ENCODE data around the gene CHRM4. TPM values are rescaled to one million over a fixed set of nuclear protein-coding genes. Genes with fewer than 3 reads are reported as not detected.
A peak's percentile ranks its signal among the peaks of the same experiment; 100 is the strongest.

CHRM4 gene
- total RNA-seq, 1 donor from 2014 or later = 8.5 TPM

- Mint-ChIP-seq H3K36me3 (ENCODE audit: unreplicated experiment) (peaks cover 6% of the 10 kb centered on the region), H3K4me1 (ENCODE audit: low read depth, unreplicated experiment) (peaks cover 35% of the 10 kb centered on the region), H3K27ac (ENCODE audit: unreplicated experiment) (peak within 1 kb of the TSS; percentile 43), H3K9me3 (ENCODE audit: unreplicated experiment) (peaks cover 4% of the 10 kb centered on the region), H3K4me3 (ENCODE audit: unreplicated experiment) (peak within 1 kb of the TSS; percentile 88), H3K27me3 (ENCODE audit: unreplicated experiment) (peaks cover 15% of the 10 kb centered on the region)
- peak; percentile 89 for DNase-seq
- TF ChIP-seq CTCF (IDR thresholded peaks at IDR 0.05; ENCODE audit: partially characterized antibody, unreplicated experiment) = peak; percentile 76
These were observed 44.5 kb downstream of the CHRM4 start, which contains the start of gene DGKZ for GRCh38 chr11:46346886-46347636. Gene DGKZ (plus strand): TSS chr11:46347463. CDS start chr11:46347660, 197 bp downstream.

GRCh38 chr11:46345881-46346484, 45.6 kb downstream of the CHRM4 start:
- Mint-ChIP-seq H3K27me3 (ENCODE audit: unreplicated experiment) (peaks cover 18% of the 10 kb centered on the region), H3K4me1 (ENCODE audit: low read depth, unreplicated experiment) (peaks cover 30% of the 10 kb centered on the region), H3K9me3 (ENCODE audit: unreplicated experiment) (peaks cover 4% of the 10 kb centered on the region), H3K4me3 (ENCODE audit: unreplicated experiment) (peak overlapping the region; percentile 79), H3K36me3 (ENCODE audit: unreplicated experiment) (peaks cover 6% of the 10 kb centered on the region), H3K27ac (ENCODE audit: unreplicated experiment) (peak overlapping the region; percentile 33)
- TF ChIP-seq CTCF (IDR thresholded peaks at IDR 0.05; ENCODE audit: partially characterized antibody, unreplicated experiment) = no peak
- no peak for DNase-seq

GRCh38 chr11:46345131-46345597, 46.4 kb downstream of the CHRM4 start:
- peaks cover 6% of the 10 kb centered on the region for H3K36me3 Mint-ChIP-seq (ENCODE audit: unreplicated experiment)
- peaks cover 18% of the 10 kb centered on the region for H3K27me3 Mint-ChIP-seq (ENCODE audit: unreplicated experiment)
- TF ChIP-seq CTCF (IDR thresholded peaks at IDR 0.05; ENCODE audit: partially characterized antibody, unreplicated experiment) = no peak
- peaks cover 4% of the 10 kb centered on the region for H3K9me3 Mint-ChIP-seq (ENCODE audit: unreplicated experiment)
- peak overlapping the region; percentile 35 for H3K27ac Mint-ChIP-seq (ENCODE audit: unreplicated experiment)
- DNase-seq = peak; percentile 38
- H3K4me1 Mint-ChIP-seq (ENCODE audit: low read depth, unreplicated experiment) = peaks cover 33% of the 10 kb centered on the region
- H3K4me3 Mint-ChIP-seq (ENCODE audit: unreplicated experiment) = no peak overlapping the region

- Mint-ChIP-seq H3K36me3 (ENCODE audit: unreplicated experiment) (peaks cover 6% of the 10 kb centered on the region), H3K9me3 (ENCODE audit: unreplicated experiment) (peaks cover 4% of the 10 kb centered on the region), H3K27ac (ENCODE audit: unreplicated experiment) (peak overlapping the region; percentile 14), H3K4me1 (ENCODE audit: low read depth, unreplicated experiment) (peaks cover 36% of the 10 kb centered on the region), H3K4me3 (ENCODE audit: unreplicated experiment) (no peak overlapping the region), H3K27me3 (ENCODE audit: unreplicated experiment) (peaks cover 14% of the 10 kb centered on the region)
- TF ChIP-seq CTCF (IDR thresholded peaks at IDR 0.05; ENCODE audit: partially characterized antibody, unreplicated experiment) = no peak
- DNase-seq = no peak
These were observed 48.1 kb downstream of the CHRM4 start for GRCh38 chr11:46343520-46343919.

- TF ChIP-seq CTCF (IDR thresholded peaks at IDR 0.05; ENCODE audit: partially characterized antibody, unreplicated experiment) = no peak
- no peak overlapping the region for H3K27ac Mint-ChIP-seq (ENCODE audit: unreplicated experiment)
- H3K4me1 Mint-ChIP-seq (ENCODE audit: low read depth, unreplicated experiment) = peaks cover 35% of the 10 kb centered on the region
- H3K36me3 Mint-ChIP-seq (ENCODE audit: unreplicated experiment) = peaks cover 6% of the 10 kb centered on the region
- DNase-seq = no peak
- peaks cover 4% of the 10 kb centered on the region for H3K9me3 Mint-ChIP-seq (ENCODE audit: unreplicated experiment)
- H3K27me3 Mint-ChIP-seq (ENCODE audit: unreplicated experiment) = peaks cover 14% of the 10 kb centered on the region
- no peak overlapping the region for H3K4me3 Mint-ChIP-seq (ENCODE audit: unreplicated experiment)
These were observed 49.3 kb downstream of the CHRM4 start for GRCh38 chr11:46342239-46342638.

All from glutamatergic neuron (in vitro differentiated cells).